ENCODE measurements around the gene NLRC5. TPM values are rescaled to one million over a fixed set of nuclear protein-coding genes. Genes with fewer than 3 reads are reported as not detected.

The NLRC5 gene
- total RNA-seq, 1 donor from 2014 or later: 1.5 TPM

- H3K4me1 Mint-ChIP-seq (ENCODE audit: low read depth, unreplicated experiment): peaks cover 3% of the 10 kb centered on the region
- H3K27me3 Mint-ChIP-seq (ENCODE audit: unreplicated experiment): peaks cover 4% of the 10 kb centered on the region
- no peak for DNase-seq
- H3K4me3 Mint-ChIP-seq (ENCODE audit: unreplicated experiment): no peak overlapping the region
- H3K27ac Mint-ChIP-seq (ENCODE audit: unreplicated experiment): no peak overlapping the region
- H3K36me3 Mint-ChIP-seq (ENCODE audit: unreplicated experiment): no peaks in the 10 kb centered on the region
- TF ChIP-seq CTCF (IDR thresholded peaks at IDR 0.05; ENCODE audit: partially characterized antibody, unreplicated experiment): no peak
- peaks cover 2% of the 10 kb centered on the region for H3K9me3 Mint-ChIP-seq (ENCODE audit: unreplicated experiment)
Measured at GRCh38 chr16:57118461-57119084, 129.2 kb downstream of the NLRC5 start.

- no peak overlapping the region for H3K27ac Mint-ChIP-seq (ENCODE audit: unreplicated experiment)
- no peak for DNase-seq
- TF ChIP-seq CTCF (IDR thresholded peaks at IDR 0.05; ENCODE audit: partially characterized antibody, unreplicated experiment): no peak
- peaks cover 4% of the 10 kb centered on the region for H3K9me3 Mint-ChIP-seq (ENCODE audit: unreplicated experiment)
- no peaks in the 10 kb centered on the region for H3K36me3 Mint-ChIP-seq (ENCODE audit: unreplicated experiment)
- H3K27me3 Mint-ChIP-seq (ENCODE audit: unreplicated experiment): peaks cover 4% of the 10 kb centered on the region
- H3K4me1 Mint-ChIP-seq (ENCODE audit: low read depth, unreplicated experiment): no peaks in the 10 kb centered on the region
- H3K4me3 Mint-ChIP-seq (ENCODE audit: unreplicated experiment): no peak overlapping the region
Measured at GRCh38 chr16:57123216-57123973, 134.0 kb downstream of the NLRC5 start.

GRCh38 chr16:57123974-57124674 is 134.8 kb downstream of the NLRC5 start:
- no peaks in the 10 kb centered on the region for H3K4me1 Mint-ChIP-seq (ENCODE audit: low read depth, unreplicated experiment)
- no peak for DNase-seq
- H3K4me3 Mint-ChIP-seq (ENCODE audit: unreplicated experiment): no peak overlapping the region
- no peak for TF ChIP-seq CTCF (IDR thresholded peaks at IDR 0.05; ENCODE audit: partially characterized antibody, unreplicated experiment)
- peaks cover 4% of the 10 kb centered on the region for H3K9me3 Mint-ChIP-seq (ENCODE audit: unreplicated experiment)
- peaks cover 4% of the 10 kb centered on the region for H3K27me3 Mint-ChIP-seq (ENCODE audit: unreplicated experiment)
- no peaks in the 10 kb centered on the region for H3K36me3 Mint-ChIP-seq (ENCODE audit: unreplicated experiment)
- H3K27ac Mint-ChIP-seq (ENCODE audit: unreplicated experiment): no peak overlapping the region

- Mint-ChIP-seq H3K4me1 (ENCODE audit: low read depth, unreplicated experiment) (no peaks in the 10 kb centered on the region), H3K4me3 (ENCODE audit: unreplicated experiment) (no peak overlapping the region), H3K27ac (ENCODE audit: unreplicated experiment) (no peak overlapping the region), H3K9me3 (ENCODE audit: unreplicated experiment) (peaks cover 4% of the 10 kb centered on the region), H3K36me3 (ENCODE audit: unreplicated experiment) (no peaks in the 10 kb centered on the region), H3K27me3 (ENCODE audit: unreplicated experiment) (peaks cover 5% of the 10 kb centered on the region)
- no peak for TF ChIP-seq CTCF (IDR thresholded peaks at IDR 0.05; ENCODE audit: partially characterized antibody, unreplicated experiment)
- no peak for DNase-seq
Measured at GRCh38 chr16:57125376-57125775, 136.0 kb downstream of the NLRC5 start.
